Diencephalon (tissue), 1 donor: ENCODE results near the gene HMGB1. TPM values are rescaled to one million over a fixed set of nuclear protein-coding genes. Genes with fewer than 3 reads are reported as not detected.

Experiments used
- total RNA-seq: library from RNA; depleted of rRNA; stranded (reverse); fragments of >200 nt; gene quantifications from one replicate; pipeline ENCODE4 v1.2.3, GENCODE V29; 2014

Gene HMGB1
- 230 TPM for total RNA-seq

DNA sequence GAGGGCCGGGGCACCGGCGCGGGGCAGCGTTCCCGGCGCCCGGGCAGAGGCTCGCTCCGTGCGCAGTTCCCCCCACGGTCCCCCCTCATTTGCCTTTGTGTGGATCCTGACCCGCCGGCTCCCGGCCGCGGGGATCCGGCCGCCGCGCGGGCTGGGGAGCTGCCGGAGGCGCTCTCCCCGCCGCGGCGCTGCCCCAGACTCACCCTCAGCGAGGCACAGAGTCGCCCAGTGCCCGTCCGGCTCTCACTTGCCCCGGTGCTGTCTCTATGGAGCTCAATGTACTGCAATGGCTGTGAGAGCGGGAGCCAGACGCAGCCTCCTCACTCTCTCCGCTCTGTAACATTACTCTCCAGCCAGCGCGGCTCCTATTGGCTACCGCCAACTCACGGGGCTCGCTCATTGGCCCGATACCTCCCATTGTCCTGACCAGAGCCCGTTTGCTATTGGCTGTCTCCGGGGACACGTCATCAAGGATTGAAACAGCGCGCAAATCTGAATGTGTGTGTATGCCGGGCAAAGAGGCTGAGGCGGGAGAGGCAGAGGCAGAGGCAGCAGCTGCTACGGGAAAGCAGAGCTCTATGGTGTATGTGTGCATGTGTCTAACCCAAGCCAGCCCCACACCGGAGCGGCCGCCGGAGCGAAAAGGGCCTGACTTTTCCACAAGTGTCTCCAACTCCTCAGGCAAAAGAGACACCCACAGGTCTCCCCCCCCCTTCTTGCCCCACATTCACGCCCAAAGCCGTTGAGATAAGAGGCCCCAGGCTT, at the start of gene HMGB1:
TSS of gene HMGB1 (minus strand) at position 344 of the 765 bp plus-strand sequence. CDS start 2,256 bp downstream, outside the sequence.

DNA sequence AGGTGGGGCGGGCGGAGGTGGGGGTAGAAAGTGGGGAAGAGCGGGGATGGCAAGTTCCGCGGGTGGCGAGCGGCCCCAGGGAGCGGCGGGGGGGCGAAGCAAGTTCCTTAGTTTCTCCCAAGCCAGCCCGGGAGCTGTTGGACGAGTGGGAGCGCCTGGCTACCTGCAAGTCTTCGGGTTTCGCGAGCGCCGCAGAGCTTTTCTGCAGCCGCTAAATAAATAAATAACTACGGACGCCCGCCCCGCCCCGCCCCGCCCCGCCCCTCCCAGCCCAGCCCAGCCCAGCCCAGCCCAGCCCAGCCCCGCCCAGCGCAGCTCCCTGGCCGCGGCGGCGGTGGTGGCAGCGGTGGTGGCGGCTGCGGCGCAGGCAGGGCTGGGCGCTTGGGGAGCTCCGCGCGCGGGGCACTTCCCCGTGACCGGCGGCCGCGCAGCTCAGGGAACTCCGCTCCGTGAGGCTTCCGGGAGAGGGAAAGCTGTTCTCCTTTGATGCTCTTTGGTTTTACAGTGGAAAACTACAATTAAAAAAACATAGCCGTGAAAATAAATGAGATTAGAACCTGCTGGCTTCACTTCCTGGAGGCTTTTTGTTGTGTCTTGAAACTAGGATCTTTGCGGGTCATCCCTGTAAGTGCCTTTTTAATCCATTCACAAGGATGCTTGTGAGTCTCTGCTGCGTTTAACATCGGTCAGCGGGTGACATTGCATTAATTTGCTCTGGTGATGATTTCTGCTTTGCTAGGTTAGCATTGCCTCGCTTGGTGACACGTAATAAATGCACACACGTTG, 43.5 kb downstream of the HMGB1 start, which contains the start of gene UBE2L5:
TSS of gene UBE2L5 (plus strand) at position 440 of the 786 bp plus-strand sequence. CDS start 5,498 bp downstream, outside the sequence.

Other genes starting within 250 kb of the HMGB1 start
- gene KATNAL1, start 158.4 kb downstream of the HMGB1 start, total RNA-seq, result 62.7 TPM
- gene UBE2L5, start 43.4 kb downstream of the HMGB1 start, total RNA-seq, result 0.92 TPM
- gene USPL1, start 152.0 kb upstream of the HMGB1 start, total RNA-seq, result 39.0 TPM